Trophoblast cell (in vitro differentiated cells and primary cell): ENCODE results near the gene MFAP1.
"Not testable (repeated sequence)": the region's sequence is repeated elsewhere in the genome, so short reads cannot be mapped to it uniquely, and the experiment has no call there.

Experiments used
- DNase-seq, 2 donors: peaks; one replicate each; pipeline ENCODE4 v3.0.0-alpha.2; 2016
- H2AFZ ChIP-seq: 2 replicates; pipeline ENCODE4 v1.6.1; 2013; ENCODE audit warnings: low read length, moderate library complexity, mild to moderate bottlenecking; ENCODE audit not compliant: insufficient read depth, poor library complexity
- H2AK5ac ChIP-seq: 2 replicates; pipeline ENCODE4 v1.6.1; 2013; ENCODE audit warnings: mild to moderate bottlenecking, low read length
- H2BK120ac ChIP-seq: 2 replicates; pipeline ENCODE4 v1.6.1; 2013; ENCODE audit warnings: low read length, mild to moderate bottlenecking, moderate library complexity; ENCODE audit not compliant: insufficient read depth, poor library complexity
- H2BK12ac ChIP-seq: 2 replicates; pipeline ENCODE4 v1.6.1; 2013; ENCODE audit warnings: mild to moderate bottlenecking, low read length, moderate library complexity
- H2BK5ac ChIP-seq: 2 replicates; pipeline ENCODE4 v1.6.1; 2013; ENCODE audit warnings: low read length, low read depth, moderate library complexity, mild to moderate bottlenecking; ENCODE audit not compliant: poor library complexity
- H3K14ac ChIP-seq: 2 replicates; pipeline ENCODE4 v1.6.1; 2013; ENCODE audit warnings: mild to moderate bottlenecking, low read length
- H3K18ac ChIP-seq: 2 replicates; pipeline ENCODE4 v1.6.1; 2013; ENCODE audit warnings: mild to moderate bottlenecking, low read length
- H3K23ac ChIP-seq: 2 replicates; pipeline ENCODE4 v1.6.1; 2013; ENCODE audit warnings: low read length
- H3K27ac ChIP-seq: 2 replicates; pipeline ENCODE4 v1.5.1; 2013; ENCODE audit warnings: low read depth, mild to moderate bottlenecking, inconsistent platforms, low read length, moderate library complexity
- H3K27me3 ChIP-seq: 2 replicates; pipeline ENCODE4 v1.6.1; 2013; ENCODE audit warnings: inconsistent platforms, mild to moderate bottlenecking, low read length, moderate library complexity; ENCODE audit not compliant: insufficient read depth
- H3K36me3 ChIP-seq, 2 experiments: 1 replicate in 1 of 2; 2 replicates in 1 of 2; pipeline ENCODE4 v1.6.1; 2013; ENCODE audit warnings: low read length in 2 of 2, mild to moderate bottlenecking in 2 of 2, moderate library complexity in 1 of 2; ENCODE audit not compliant: insufficient read depth in 2 of 2, control insufficient read depth in 1 of 2
- H3K4ac ChIP-seq: 2 replicates; pipeline ENCODE4 v1.6.1; 2013; ENCODE audit warnings: low read depth, mild to moderate bottlenecking, low read length, moderate library complexity
- H3K4me1 ChIP-seq, 2 experiments: 1 replicate in 1 of 2; 2 replicates in 1 of 2; pipeline ENCODE4 v1.6.1; 2013; ENCODE audit warnings: low read length in 2 of 2, mild to moderate bottlenecking in 2 of 2, moderate library complexity in 1 of 2; ENCODE audit not compliant: insufficient read depth in 2 of 2, control insufficient read depth in 1 of 2
- H3K4me2 ChIP-seq: 2 replicates; pipeline ENCODE4 v1.6.1; 2013; ENCODE audit warnings: inconsistent platforms, mild to moderate bottlenecking, low read length, moderate library complexity
- H3K4me3 ChIP-seq: 2 replicates; pipeline ENCODE4 v1.5.1; 2013; ENCODE audit warnings: mild to moderate bottlenecking, low read depth, low read length, inconsistent platforms
- H3K79me1 ChIP-seq: one replicate; pipeline ENCODE4 v1.6.1; 2013; ENCODE audit warnings: low read length
- H3K79me2 ChIP-seq: 2 replicates; pipeline ENCODE4 v1.6.1; 2013; ENCODE audit warnings: low read length, mild to moderate bottlenecking; ENCODE audit not compliant: control insufficient read depth, insufficient read depth, poor library complexity
- H3K9ac ChIP-seq: 2 replicates; pipeline ENCODE4 v1.6.1; 2013; ENCODE audit warnings: mild to moderate bottlenecking, low read length
- H3K9me3 ChIP-seq: 2 replicates; pipeline ENCODE4 v1.6.1; 2013; ENCODE audit warnings: low read depth, mild to moderate bottlenecking, control low read depth, inconsistent platforms, low read length; ENCODE audit not compliant: insufficient read depth
- H4K12ac ChIP-seq: 2 replicates; pipeline ENCODE4 v1.6.1; 2013; ENCODE audit warnings: low read depth, mild to moderate bottlenecking, low read length, moderate library complexity
- H4K8ac ChIP-seq: 2 replicates; pipeline ENCODE4 v1.6.1; 2013; ENCODE audit warnings: low read depth, mild to moderate bottlenecking, low read length, moderate library complexity
- H4K91ac ChIP-seq: one replicate; pipeline ENCODE4 v1.6.1; 2013; ENCODE audit warnings: low read depth, mild to moderate bottlenecking, low read length, moderate library complexity
- WGBS: extraction: QIAGEN DNeasy Blood & Tissue Kit; methylation state at CpG from one replicate; pipeline ENCODE4 v1.1.7; 2013; ENCODE audit warnings: missing lambda C conversion rate; ENCODE audit not compliant: insufficient read length, insufficient coverage; ENCODE audit errors: extremely low coverage; 5-methylcytosine and 5-hydroxymethylcytosine counted together

Gene MFAP1

GRCh38 chr15:43821505-43821904 is 3.0 kb downstream of the MFAP1 start:
- no peak overlapping the region for H2BK120ac ChIP-seq
- peaks cover 5% of the 10 kb centered on the region for H3K79me2 ChIP-seq
- H3K4me2 ChIP-seq, result no peak overlapping the region
- H3K36me3 ChIP-seq, result peaks cover 5 to 7% of the 10 kb centered on the region in 2 experiments
- H3K14ac ChIP-seq, result no peak overlapping the region
- no peak overlapping the region for H3K4me3 ChIP-seq
- no peaks in the 10 kb centered on the region for H3K27me3 ChIP-seq
- H4K12ac ChIP-seq, result no peak overlapping the region
- no peak overlapping the region for H3K23ac ChIP-seq
- no peak overlapping the region for H3K18ac ChIP-seq
- H3K9me3 ChIP-seq, result no peaks in the 10 kb centered on the region
- no peak overlapping the region for H2AK5ac ChIP-seq
- no peak overlapping the region for H2BK5ac ChIP-seq
- H4K8ac ChIP-seq, result no peak overlapping the region
- no peak for DNase-seq
- H4K91ac ChIP-seq, result no peak overlapping the region
- H3K4ac ChIP-seq, result no peak overlapping the region
- no CpG with 5 or more reads among the region's 3 CpGs for WGBS
- no peak overlapping the region for H2BK12ac ChIP-seq
- H3K9ac ChIP-seq, result no peak overlapping the region
- peaks cover 4 to 9% of the 10 kb centered on the region in 2 experiments for H3K4me1 ChIP-seq
- H3K27ac ChIP-seq, result no peak overlapping the region
- peaks cover 5% of the 10 kb centered on the region for H3K79me1 ChIP-seq
- no peak overlapping the region for H2AFZ ChIP-seq

- no CpG with 5 or more reads among the region's 5 CpGs for WGBS
- H3K9me3 ChIP-seq, DNase-seq: not testable (repeated sequence)
These were observed 9.4 kb downstream of the MFAP1 start for GRCh38 chr15:43815064-43815463.

GRCh38 chr15:43808960-43809678 is 15.4 kb downstream of the MFAP1 start:
- no peak overlapping the region for H3K27ac ChIP-seq
- no peak overlapping the region for H3K23ac ChIP-seq
- no peak overlapping the region for H3K4me3 ChIP-seq
- no peak for DNase-seq
- H4K12ac ChIP-seq, result no peak overlapping the region
- WGBS, result no CpG with 5 or more reads among the region's 6 CpGs
- H2AFZ ChIP-seq, result no peak overlapping the region
- H4K91ac ChIP-seq, result no peak overlapping the region
- no peaks in the 10 kb centered on the region for H3K4me1 ChIP-seq
- no peaks in the 10 kb centered on the region for H3K79me1 ChIP-seq
- no peak overlapping the region for H4K8ac ChIP-seq
- H3K14ac ChIP-seq, result no peak overlapping the region
- H2BK12ac ChIP-seq, result no peak overlapping the region
- no peak overlapping the region for H2BK120ac ChIP-seq
- no peak overlapping the region for H2AK5ac ChIP-seq
- no peak overlapping the region for H3K4me2 ChIP-seq
- H3K27me3 ChIP-seq, result no peaks in the 10 kb centered on the region
- no peak overlapping the region for H3K18ac ChIP-seq
- no peaks in the 10 kb centered on the region for H3K79me2 ChIP-seq
- no peak overlapping the region for H3K4ac ChIP-seq
- H2BK5ac ChIP-seq, result no peak overlapping the region
- H3K9ac ChIP-seq, result no peak overlapping the region
- H3K36me3 ChIP-seq, result peaks cover 53 to 71% of the 10 kb centered on the region in 2 experiments
- no peaks in the 10 kb centered on the region for H3K9me3 ChIP-seq

More at GRCh38 chr15:43815064-43815463, 9.4 kb downstream of the MFAP1 start:
- not testable (repeated sequence) for H3K18ac ChIP-seq, H3K14ac ChIP-seq, H3K79me2 ChIP-seq, H3K4me3 ChIP-seq, H4K12ac ChIP-seq, H4K8ac ChIP-seq, H3K27ac ChIP-seq, H3K79me1 ChIP-seq, H2AK5ac ChIP-seq, H3K9ac ChIP-seq, H3K4me1 ChIP-seq, H4K91ac ChIP-seq, H3K23ac ChIP-seq, H2BK120ac ChIP-seq, H2AFZ ChIP-seq, H3K4ac ChIP-seq, H3K4me2 ChIP-seq, H2BK5ac ChIP-seq, H3K27me3 ChIP-seq, H2BK12ac ChIP-seq
- peaks cover 32 to 54% of the 10 kb centered on the region in 2 experiments for H3K36me3 ChIP-seq

GRCh38 chr15:43808435-43808950 is 16.0 kb downstream of the MFAP1 start:
- DNase-seq, result no peak
- Histone ChIP-seq H2BK12ac (no peak overlapping the region), H3K14ac (no peak overlapping the region), H3K4me3 (no peak overlapping the region), H3K79me1 (no peaks in the 10 kb centered on the region), H4K91ac (no peak overlapping the region), H2BK120ac (no peak overlapping the region), H3K9ac (no peak overlapping the region), H2AFZ (no peak overlapping the region), H3K9me3 (no peaks in the 10 kb centered on the region), H3K4ac (no peak overlapping the region), H2BK5ac (no peak overlapping the region), H3K79me2 (no peaks in the 10 kb centered on the region), H3K18ac (no peak overlapping the region), H3K27me3 (no peaks in the 10 kb centered on the region), H4K12ac (no peak overlapping the region), H3K4me2 (no peak overlapping the region), H3K36me3 (peaks cover 48 to 68% of the 10 kb centered on the region in 2 experiments), H3K4me1 (no peaks in the 10 kb centered on the region), H3K23ac (no peak overlapping the region), H4K8ac (no peak overlapping the region), H2AK5ac (no peak overlapping the region), H3K27ac (no peak overlapping the region)
- WGBS, result no CpG with 5 or more reads among the region's 5 CpGs
